Stimulated activated naive CD8-positive, alpha-beta T cell treated with anti-CD3 and anti-CD28 coated beads, Interleukin-15, amount 100 ng/mL, for 72 hours (primary cell): ENCODE measurements around the gene U2AF1.
"Not testable (repeated sequence)": the region's sequence is repeated elsewhere in the genome, so short reads cannot be mapped to it uniquely, and the experiment has no call there.

Experiments
- ATAC-seq: fragments of 150-1000 bp; cut with Tn5 transposase; 2 replicates; pipeline ENCODE4 v1.10.0; 2021; ENCODE audit warnings: mild to moderate bottlenecking, moderate library complexity
- DNase-seq, 2 donors: peaks; one replicate each; pipeline ENCODE4 v3.0.0; 2021 to 2022
- H3K27ac Mint-ChIP-seq, 2 donors: one replicate each; pipeline ENCODE4 v1.8.0; 2022; ENCODE audit warnings: mild to moderate bottlenecking in 2 of 2, mixed read lengths in 2 of 2, moderate library complexity in 2 of 2
- H3K27me3 Mint-ChIP-seq: one replicate; pipeline ENCODE4 v1.8.0; 2022; ENCODE audit warnings: mixed read lengths
- H3K4me1 Mint-ChIP-seq: one replicate; pipeline ENCODE4 v1.8.0; 2022; ENCODE audit warnings: mild to moderate bottlenecking, mixed read lengths
- H3K4me3 Mint-ChIP-seq, 2 donors: one replicate each; pipeline ENCODE4 v1.8.0; 2022; ENCODE audit warnings: mild to moderate bottlenecking in 2 of 2, mixed read lengths in 2 of 2, moderate library complexity in 1 of 2
- H3K9me3 Mint-ChIP-seq, 2 donors: one replicate each; pipeline ENCODE4 v1.8.0; 2022; ENCODE audit warnings: mixed read lengths in 2 of 2

U2AF1 gene

GRCh38 chr21:43064265-43064917 lies 43.0 kb downstream of the U2AF1 start:
- not testable (repeated sequence) for H3K4me3 Mint-ChIP-seq, DNase-seq, ATAC-seq, H3K27ac Mint-ChIP-seq, H3K9me3 Mint-ChIP-seq, H3K27me3 Mint-ChIP-seq, H3K4me1 Mint-ChIP-seq

- H3K9me3 Mint-ChIP-seq, H3K4me3 Mint-ChIP-seq, H3K27me3 Mint-ChIP-seq, H3K4me1 Mint-ChIP-seq, DNase-seq, ATAC-seq, H3K27ac Mint-ChIP-seq: not testable (repeated sequence)
Observed at GRCh38 chr21:43062955-43063664, 44.3 kb downstream of the U2AF1 start.

GRCh38 chr21:43053112-43053511 lies 54.3 kb downstream of the U2AF1 start:
- not testable (repeated sequence) for H3K4me1 Mint-ChIP-seq, H3K27me3 Mint-ChIP-seq, ATAC-seq, H3K4me3 Mint-ChIP-seq, H3K9me3 Mint-ChIP-seq, H3K27ac Mint-ChIP-seq, DNase-seq

- Mint-ChIP-seq H3K4me1 (peaks cover 14% of the 10 kb centered on the region), H3K4me3 (peak overlapping the region; percentile 62)
- DNase-seq (peak in 1 of 2 donors; percentile 52), ATAC-seq (peak; percentile 73)
- not testable (repeated sequence) for H3K27me3 Mint-ChIP-seq, H3K27ac Mint-ChIP-seq, H3K9me3 Mint-ChIP-seq
Observed at GRCh38 chr21:43045876-43046821, 61.2 kb downstream of the U2AF1 start.

GRCh38 chr21:43045165-43045875 lies 62.0 kb downstream of the U2AF1 start:
- DNase-seq (peak in 1 of 2 donors; percentile 27), ATAC-seq (peak; percentile 70)
- H3K27ac Mint-ChIP-seq, result peak overlapping the region in 1 of 2 donors; percentile 81
- not testable (repeated sequence) for H3K27me3 Mint-ChIP-seq, H3K9me3 Mint-ChIP-seq
- peak overlapping the region; percentile 62 to 73 for H3K4me3 Mint-ChIP-seq
- peaks cover 14% of the 10 kb centered on the region for H3K4me1 Mint-ChIP-seq

GRCh38 chr21:43044547-43044946 lies 62.8 kb downstream of the U2AF1 start:
- DNase-seq, H3K9me3 Mint-ChIP-seq, H3K27ac Mint-ChIP-seq, H3K4me3 Mint-ChIP-seq, H3K27me3 Mint-ChIP-seq: not testable (repeated sequence)
- peak; percentile 16 for ATAC-seq
- peaks cover 14% of the 10 kb centered on the region for H3K4me1 Mint-ChIP-seq

GRCh38 chr21:43043291-43043690 lies 64.1 kb downstream of the U2AF1 start:
- peaks cover 14% of the 10 kb centered on the region for H3K4me1 Mint-ChIP-seq
- not testable (repeated sequence) for H3K4me3 Mint-ChIP-seq, ATAC-seq, DNase-seq, H3K27me3 Mint-ChIP-seq, H3K9me3 Mint-ChIP-seq, H3K27ac Mint-ChIP-seq
